IMR-90 (cell line): Measurements from ENCODE around the gene MEIS1. TPM values are rescaled to one million over a fixed set of nuclear protein-coding genes. Genes with fewer than 3 reads are reported as not detected.

Experiments used
- ATAC-seq: fragments of 200-7000 bp; cut with Tn5 transposase; 2 replicates; pipeline ENCODE4 v1.9.1; 2020; ENCODE audit warnings: low read depth, mild to moderate bottlenecking, moderate library complexity
- BruUV-seq: library from RNA; stranded (reverse); fragments of 400-500 nt; replicated peaks from 2 replicates; lab custom pipeline; 2021; lab: Mats Ljungman, UMichigan
- CTCF ChIA-PET: fragments of 300-600 bp; formaldehyde crosslinking; extraction: SDS; loops from one replicate; lab custom pipeline; 2021; ENCODE audit warnings: antibody characterized with exemption; lab: Yijun Ruan, JAX
- POLR2A ChIA-PET: fragments of 300-600 bp; sonication (Branson Sonifier 250); formaldehyde crosslinking; loops from one replicate; lab custom pipeline; 2022; ENCODE audit warnings: antibody characterized with exemption; ENCODE audit not compliant: unreplicated experiment; lab: Charles Lee
- DNase-seq: peaks from one replicate; pipeline ENCODE4 v3.0.0; 2013
- H2AFZ ChIP-seq: replicated peaks from 2 replicates; pipeline ENCODE3; 2013; ENCODE audit warnings: low read length, mild to moderate bottlenecking; ENCODE audit not compliant: poor library complexity
- H2AK5ac ChIP-seq: 2 replicates; pipeline ENCODE4 v1.6.1; 2013; ENCODE audit warnings: low read depth, low read length, inconsistent platforms
- H2AK9ac ChIP-seq: replicated peaks from 2 replicates; pipeline ENCODE3; 2013; ENCODE audit warnings: mild to moderate bottlenecking, low read depth, low read length, moderate library complexity; ENCODE audit not compliant: poor library complexity
- H2BK120ac ChIP-seq: 2 replicates; pipeline ENCODE4 v1.6.1; 2013; ENCODE audit warnings: low read depth, low read length, inconsistent platforms
- H2BK15ac ChIP-seq: 3 replicates; pipeline ENCODE4 v1.6.1; 2013; ENCODE audit warnings: low read depth, low read length, inconsistent platforms
- H2BK20ac ChIP-seq: 2 replicates; pipeline ENCODE4 v1.6.1; 2013; ENCODE audit warnings: low read depth, mild to moderate bottlenecking, inconsistent platforms, low read length, moderate library complexity
- H2BK5ac ChIP-seq: 2 replicates; pipeline ENCODE4 v1.6.1; 2013; ENCODE audit warnings: mild to moderate bottlenecking, low read depth, low read length, inconsistent platforms; ENCODE audit not compliant: poor library complexity, severe bottlenecking
- H3K14ac ChIP-seq: replicated peaks from 2 replicates; pipeline ENCODE4 v1.6.1; 2013; ENCODE audit warnings: low read depth, low read length, inconsistent platforms
- H3K18ac ChIP-seq: 2 replicates; pipeline ENCODE4 v1.6.1; 2013; ENCODE audit warnings: low read depth, low read length, control low read depth
- H3K23ac ChIP-seq: 2 replicates; pipeline ENCODE4 v1.6.1; 2013; ENCODE audit warnings: low read depth, low read length, inconsistent platforms
- H3K27ac ChIP-seq: 2 replicates; pipeline ENCODE4 v1.5.1; 2013; ENCODE audit warnings: mild to moderate bottlenecking, control low read depth, low read length; ENCODE audit not compliant: insufficient read depth
- H3K27me3 ChIP-seq: 2 replicates; pipeline ENCODE4 v1.6.1; 2013; ENCODE audit warnings: low read length; ENCODE audit not compliant: control insufficient read depth, insufficient read depth
- H3K36me3 ChIP-seq: 2 replicates; pipeline ENCODE4 v1.6.1; 2013; ENCODE audit warnings: low read length, mixed read lengths; ENCODE audit not compliant: control insufficient read depth, insufficient read depth
- H3K4ac ChIP-seq: 2 replicates; pipeline ENCODE4 v1.6.1; 2013; ENCODE audit warnings: low read depth, low read length, inconsistent platforms
- H3K4me1 ChIP-seq: 2 replicates; pipeline ENCODE4 v1.6.1; 2013; ENCODE audit warnings: low read length, mixed read lengths; ENCODE audit not compliant: control insufficient read depth, insufficient read depth
- H3K4me2 ChIP-seq: 2 replicates; pipeline ENCODE4 v1.6.1; 2013; ENCODE audit warnings: low read depth, mild to moderate bottlenecking, control low read depth, low read length, moderate library complexity
- H3K4me3 ChIP-seq: 2 replicates; pipeline ENCODE4 v1.5.1; 2013; ENCODE audit warnings: low read depth, mild to moderate bottlenecking, control low read depth, low read length, moderate library complexity; ENCODE audit not compliant: insufficient read depth
- H3K56ac ChIP-seq: 2 replicates; pipeline ENCODE4 v1.6.1; 2013; ENCODE audit warnings: low read length, inconsistent platforms; ENCODE audit not compliant: insufficient read depth; ENCODE audit errors: extremely low read depth
- H3K79me1 ChIP-seq, 2 experiments: 2 replicates each; pipeline ENCODE4 v1.6.1; 2013; ENCODE audit warnings: low read length in 2 of 2, inconsistent platforms in 1 of 2, low read depth in 1 of 2
- H3K9ac ChIP-seq: 2 replicates; pipeline ENCODE4 v1.6.1; 2013; ENCODE audit warnings: low read depth, low read length, control low read depth
- H3K9me1 ChIP-seq: 2 replicates; pipeline ENCODE4 v1.6.1; 2013; ENCODE audit warnings: low read length, inconsistent platforms; ENCODE audit not compliant: insufficient read depth
- H3K9me3 ChIP-seq: 2 replicates; pipeline ENCODE4 v1.6.1; 2013; ENCODE audit warnings: low read length; ENCODE audit not compliant: control insufficient read depth, insufficient read depth
- H4K20me1 ChIP-seq: 2 replicates; pipeline ENCODE4 v1.6.1; 2013; ENCODE audit warnings: low read length, inconsistent platforms; ENCODE audit not compliant: insufficient read depth
- H4K5ac ChIP-seq: 2 replicates; pipeline ENCODE4 v1.6.1; 2013; ENCODE audit warnings: mild to moderate bottlenecking, low read depth, low read length, control low read depth
- H4K8ac ChIP-seq, 2 experiments: 2 replicates each; pipeline ENCODE4 v1.6.1; 2013; ENCODE audit warnings: low read depth in 2 of 2, low read length in 2 of 2, control low read depth in 1 of 2, inconsistent platforms in 1 of 2
- H4K91ac ChIP-seq: 2 replicates; pipeline ENCODE4 v1.6.1; 2013; ENCODE audit warnings: low read depth, low read length, inconsistent platforms; ENCODE audit not compliant: insufficient read depth
- CHD1 ChIP-seq: IDR thresholded peaks from 2 replicates; pipeline ENCODE4 v1.6.1; 2012; ENCODE audit warnings: low read depth, low read length, improper control_type of control experiment
- CTCF ChIP-seq: conservative IDR thresholded peaks from 2 replicates; pipeline ENCODE4 v1.5.1; 2012; ENCODE audit warnings: mild to moderate bottlenecking, low read depth, low read length, improper control_type of control experiment
- ELK1 ChIP-seq: fragments of 150-350 bp; IDR thresholded peaks from 2 replicates; pipeline ENCODE4 v1.6.1; 2016; ENCODE audit warnings: low read depth, mild to moderate bottlenecking, low read length, moderate library complexity, borderline replicate concordance
- FOS ChIP-seq: fragments of 150-350 bp; IDR thresholded peaks from 2 replicates; pipeline ENCODE4 v1.6.1; 2016; ENCODE audit warnings: low read depth, low read length
- MAZ ChIP-seq: IDR thresholded peaks from 2 replicates; pipeline ENCODE4 v1.6.1; 2012; ENCODE audit warnings: low read depth, mild to moderate bottlenecking, low read length, improper control_type of control experiment, moderate library complexity, borderline replicate concordance
- MXI1 ChIP-seq: IDR thresholded peaks from 2 replicates; pipeline ENCODE4 v1.6.1; 2012; ENCODE audit warnings: low read depth, mild to moderate bottlenecking, low read length, moderate library complexity, borderline replicate concordance
- NFE2L2 ChIP-seq: fragments of 150-350 bp; IDR thresholded peaks from 2 replicates; pipeline ENCODE4 v1.6.1; 2016; ENCODE audit warnings: low read depth, mild to moderate bottlenecking, low read length
- POLR2A ChIP-seq: IDR thresholded peaks from 2 replicates; pipeline ENCODE4 v1.6.1; 2012; ENCODE audit warnings: mild to moderate bottlenecking, low read depth, low read length
- RAD21 ChIP-seq: IDR thresholded peaks from 2 replicates; pipeline ENCODE4 v1.6.1; 2012; ENCODE audit warnings: low read length, improper control_type of control experiment
- RCOR1 ChIP-seq: IDR thresholded peaks from 2 replicates; pipeline ENCODE4 v1.6.1; 2012; ENCODE audit warnings: mild to moderate bottlenecking, low read length, improper control_type of control experiment; ENCODE audit not compliant: insufficient replicate concordance
- SMC3 ChIP-seq: fragments of 150-350 bp; IDR thresholded peaks from 2 replicates; pipeline ENCODE4 v1.6.1; 2016; ENCODE audit warnings: low read depth, mild to moderate bottlenecking, antibody characterized with exemption, low read length, moderate library complexity
- USF2 ChIP-seq: fragments of 150-350 bp; IDR thresholded peaks from 2 replicates; pipeline ENCODE4 v1.6.1; 2017; ENCODE audit warnings: mild to moderate bottlenecking, antibody characterized with exemption, low read length, low read depth
- WGBS, 2 experiments: methylation state at CpG; one replicate each; pipeline versions ENCODE4 v1.1.5 to v1.1.7; 2013; ENCODE audit warnings: missing lambda C conversion rate in 2 of 2; ENCODE audit not compliant: insufficient read length in 1 of 2; ENCODE audit errors: extremely low coverage in 2 of 2; 5-methylcytosine and 5-hydroxymethylcytosine counted together
- dilution Hi-C: fragments of 300-500 bp; cut with HindIII; formaldehyde crosslinking; loops from one replicate; pipeline ENCODE4 v1.14.3; 2018; ENCODE audit warnings: low sequenced_read_pairs; ENCODE audit not compliant: unreplicated experiment
- in situ Hi-C: fragments of 300-500 bp; cut with MboI; formaldehyde crosslinking; loops from 3 replicates; pipeline ENCODE4 v1.14.3; 2019; ENCODE audit warnings: low sequenced_read_pairs, inconsistent platforms, mixed read lengths
- intact Hi-C: fragments of 100-400 bp; cut with micrococcal nuclease; formaldehyde crosslinking; loops from 2 replicates; pipeline ENCODE4 v1.10.0; 2022
- polyA plus RNA-seq, 3 experiments: library from polyadenylated mRNA; depleted of rRNA; stranded (reverse); fragments of >200 nt; gene quantifications; 2 replicates each; pipeline ENCODE4 v1.2.3, GENCODE V29; 2012; ENCODE audit warnings: low replicate concordance in 1 of 3
- total RNA-seq: library from RNA; depleted of rRNA; stranded (reverse); fragments of >200 nt; gene quantifications from 2 replicates; pipeline ENCODE4 v1.2.3, GENCODE V29; 2012

Gene MEIS1
- total and polyA plus RNA-seq, 2 of the 4 experiments (the other 2 are of a cell fraction) = 54.4 to 157 TPM

DNA sequence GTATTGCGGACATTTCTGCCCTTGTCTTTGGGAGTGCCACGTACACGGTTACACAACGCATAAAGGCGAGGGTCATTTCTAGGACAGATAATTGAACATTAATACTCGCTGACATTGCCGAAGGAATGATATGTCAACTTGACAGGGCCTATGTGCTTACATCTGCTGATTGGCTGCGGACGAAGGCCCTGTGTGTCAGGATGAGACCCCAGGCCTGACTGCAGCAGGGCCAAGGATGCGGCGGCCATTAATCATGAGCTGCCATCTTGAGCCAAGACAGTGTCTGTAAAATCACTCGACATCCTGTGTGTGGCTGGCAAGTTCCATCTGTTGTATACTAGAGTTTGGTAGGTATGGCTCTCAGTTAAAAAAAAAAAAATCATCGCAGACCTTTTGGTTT, 96.6 kb downstream of the MEIS1 start:
- Histone ChIP-seq H4K8ac (peak overlapping the region in 1 of 2 experiments; percentile 14; a peak in 1 of 4 replicates), H2BK15ac (no peak overlapping the region), H3K4ac (0 out of 2 replicates have a peak overlapping the region, but pooled peaks have one; percentile 7), H3K56ac (no peak overlapping the region), H3K14ac (peak overlapping the region; percentile 11; the same call in 1 of the 2 replicates), H2AK5ac (no peak overlapping the region), H3K9me3 (no peaks in the 10 kb centered on the region), H2BK20ac (no peak overlapping the region), H3K4me1 (peaks cover 14% of the 10 kb centered on the region), H2AFZ (no peak overlapping the region), H3K18ac (no peak overlapping the region), H4K20me1 (peaks cover 61% of the 10 kb centered on the region), H4K5ac (no peak overlapping the region), H3K27ac (peak overlapping the region; percentile 52; the same call in 1 of the 2 replicates), H4K91ac (no peak overlapping the region), H2BK5ac (peak overlapping the region; percentile 2), H3K27me3 (no peaks in the 10 kb centered on the region), H3K4me3 (no peak overlapping the region), H3K9me1 (peaks cover 16% of the 10 kb centered on the region), H2AK9ac (no peak overlapping the region), H3K23ac (no peak overlapping the region), H3K4me2 (no peak overlapping the region), H3K9ac (no peak overlapping the region), H2BK120ac (no peak overlapping the region), H3K36me3 (peaks cover 31% of the 10 kb centered on the region), H3K79me1 (peaks cover 30 to 78% of the 10 kb centered on the region in 2 experiments)
- ATAC-seq (no peak), DNase-seq (no peak)
- intact Hi-C loops = no loop called here
- BruUV-seq = no TSS peak
- CTCF ChIA-PET = interaction anchor here (0.6 to 1.5 kb wide), 2 partner anchors 9 to 856 kb away, joined by 3 read pairs; no protein-coding TSS in a partner anchor
- 42% methylated on average over 8 of the region's 13 CpGs; no CpG with 5 or more reads in 1 of the 2 experiments for WGBS, 2 experiments
- POLR2A ChIA-PET = no interaction called here
- in situ Hi-C loops = no loop called here
- TF ChIP-seq RCOR1 (no peak), MXI1 (no peak), CHD1 (no peak), RAD21 (no peak), USF2 (no peak), ELK1 (no peak), NFE2L2 (no peak), MAZ (no peak), POLR2A (no peak), FOS (no peak), CTCF (no peak), SMC3 (no peak)
- dilution Hi-C loops = no loop called here
